ENCODE measurements around the gene PRELP.
"Not testable (repeated sequence)": the region's sequence is repeated elsewhere in the genome, so short reads cannot be mapped to it uniquely, and the experiment has no call there.

PRELP gene
- 0 to 0.31 reads per million in 2 donors for total RNA-seq

- no peak for DNase-seq
These were observed at the start of gene PRELP for GRCh38 chr1:203475012-203475981. Gene PRELP (plus strand): TSS chr1:203475806. CDS start chr1:203483185, 7,379 bp downstream.

GRCh38 chr1:203426366-203426765, 49.2 kb upstream of the PRELP start:
- no peak for DNase-seq

- no peak for DNase-seq
These were observed 48.7 kb upstream of the PRELP start for GRCh38 chr1:203426870-203427269.

- no peak for DNase-seq
These were observed 48.2 kb upstream of the PRELP start for GRCh38 chr1:203427451-203427850.

- no peak for DNase-seq
These were observed 46.5 kb upstream of the PRELP start for GRCh38 chr1:203428981-203429599.

GRCh38 chr1:203435615-203436014, 40.0 kb upstream of the PRELP start:
- no peak for DNase-seq

- no peak for DNase-seq
These were observed 37.8 kb upstream of the PRELP start for GRCh38 chr1:203437696-203438315.

GRCh38 chr1:203439131-203439730, 36.4 kb upstream of the PRELP start:
- no peak for DNase-seq

GRCh38 chr1:203440771-203441170, 34.8 kb upstream of the PRELP start:
- DNase-seq: no peak

- DNase-seq: no peak
These were observed 33.8 kb upstream of the PRELP start for GRCh38 chr1:203441766-203442165.

GRCh38 chr1:203442821-203443220, 32.8 kb upstream of the PRELP start:
- DNase-seq: no peak

- DNase-seq: no peak
These were observed 32.3 kb upstream of the PRELP start for GRCh38 chr1:203443296-203443695.

GRCh38 chr1:203444171-203444576, 31.4 kb upstream of the PRELP start:
- DNase-seq: no peak

- no peak for DNase-seq
These were observed 28.5 kb upstream of the PRELP start for GRCh38 chr1:203447151-203447550.

GRCh38 chr1:203447598-203447997, 28.0 kb upstream of the PRELP start:
- DNase-seq: not testable (repeated sequence)

- no peak for DNase-seq
These were observed 27.0 kb upstream of the PRELP start for GRCh38 chr1:203448521-203449061.

GRCh38 chr1:203450001-203450400, 25.6 kb upstream of the PRELP start:
- no peak for DNase-seq

GRCh38 chr1:203450479-203451149, 25.0 kb upstream of the PRELP start:
- DNase-seq: no peak

- DNase-seq: no peak
These were observed 23.5 kb upstream of the PRELP start for GRCh38 chr1:203451836-203452784.

GRCh38 chr1:203453016-203453415, 22.6 kb upstream of the PRELP start:
- DNase-seq: no peak

GRCh38 chr1:203453616-203454015, 22.0 kb upstream of the PRELP start:
- DNase-seq: no peak

Data from T-helper 2 cell (primary cell).